ENCODE data around the gene FAM167B. TPM values are rescaled to one million over a fixed set of nuclear protein-coding genes. Genes with fewer than 3 reads are reported as not detected.
"Not testable (repeated sequence)": the region's sequence is repeated elsewhere in the genome, so short reads cannot be mapped to it uniquely, and the experiment has no call there.

The FAM167B gene
- total RNA-seq, 1 donor from 2014 or later = 1.4 TPM

- Mint-ChIP-seq H3K27me3 (ENCODE audit: unreplicated experiment) (peaks cover 15% of the 10 kb centered on the region), H3K9me3 (ENCODE audit: unreplicated experiment) (no peaks in the 10 kb centered on the region), H3K36me3 (ENCODE audit: low read depth, unreplicated experiment) (no peaks in the 10 kb centered on the region), H3K27ac (ENCODE audit: unreplicated experiment) (no peak overlapping the region), H3K4me3 (ENCODE audit: unreplicated experiment) (no peak overlapping the region), H3K4me1 (ENCODE audit: unreplicated experiment) (peaks cover 4% of the 10 kb centered on the region)
- no peak for DNase-seq (ENCODE audit: low spot score)
- TF ChIP-seq CTCF (IDR thresholded peaks at IDR 0.05; ENCODE audit: unreplicated experiment) = no peak
Observed at GRCh38 chr1:32273391-32274208, 26.6 kb downstream of the FAM167B start.

GRCh38 chr1:32274646-32275340 is 27.8 kb downstream of the FAM167B start:
- no peak overlapping the region for H3K27ac Mint-ChIP-seq (ENCODE audit: unreplicated experiment)
- DNase-seq (ENCODE audit: low spot score) = no peak
- no peak for TF ChIP-seq CTCF (IDR thresholded peaks at IDR 0.05; ENCODE audit: unreplicated experiment)
- H3K36me3 Mint-ChIP-seq (ENCODE audit: low read depth, unreplicated experiment) = no peaks in the 10 kb centered on the region
- peaks cover 15% of the 10 kb centered on the region for H3K27me3 Mint-ChIP-seq (ENCODE audit: unreplicated experiment)
- H3K9me3 Mint-ChIP-seq (ENCODE audit: unreplicated experiment) = no peaks in the 10 kb centered on the region
- no peak overlapping the region for H3K4me3 Mint-ChIP-seq (ENCODE audit: unreplicated experiment)
- peaks cover 4% of the 10 kb centered on the region for H3K4me1 Mint-ChIP-seq (ENCODE audit: unreplicated experiment)

GRCh38 chr1:32275424-32275823 is 28.4 kb downstream of the FAM167B start:
- Mint-ChIP-seq H3K4me3 (ENCODE audit: unreplicated experiment) (no peak overlapping the region), H3K36me3 (ENCODE audit: low read depth, unreplicated experiment) (no peaks in the 10 kb centered on the region), H3K4me1 (ENCODE audit: unreplicated experiment) (peaks cover 4% of the 10 kb centered on the region), H3K27me3 (ENCODE audit: unreplicated experiment) (peaks cover 15% of the 10 kb centered on the region), H3K27ac (ENCODE audit: unreplicated experiment) (no peak overlapping the region), H3K9me3 (ENCODE audit: unreplicated experiment) (no peaks in the 10 kb centered on the region)
- TF ChIP-seq CTCF (IDR thresholded peaks at IDR 0.05; ENCODE audit: unreplicated experiment) = no peak
- DNase-seq (ENCODE audit: low spot score) = no peak

GRCh38 chr1:32276032-32276782 is 29.2 kb downstream of the FAM167B start:
- Mint-ChIP-seq H3K36me3 (ENCODE audit: low read depth, unreplicated experiment) (no peaks in the 10 kb centered on the region), H3K27ac (ENCODE audit: unreplicated experiment) (no peak overlapping the region), H3K4me1 (ENCODE audit: unreplicated experiment) (peaks cover 4% of the 10 kb centered on the region), H3K4me3 (ENCODE audit: unreplicated experiment) (no peak overlapping the region), H3K9me3 (ENCODE audit: unreplicated experiment) (no peaks in the 10 kb centered on the region), H3K27me3 (ENCODE audit: unreplicated experiment) (peaks cover 15% of the 10 kb centered on the region)
- no peak for TF ChIP-seq CTCF (IDR thresholded peaks at IDR 0.05; ENCODE audit: unreplicated experiment)
- no peak for DNase-seq (ENCODE audit: low spot score)

- not testable (repeated sequence) for H3K4me1 Mint-ChIP-seq (ENCODE audit: unreplicated experiment); H3K9me3 Mint-ChIP-seq (ENCODE audit: unreplicated experiment); H3K36me3 Mint-ChIP-seq (ENCODE audit: low read depth, unreplicated experiment); H3K4me3 Mint-ChIP-seq (ENCODE audit: unreplicated experiment); H3K27me3 Mint-ChIP-seq (ENCODE audit: unreplicated experiment); DNase-seq (ENCODE audit: low spot score); H3K27ac Mint-ChIP-seq (ENCODE audit: unreplicated experiment)
Observed at GRCh38 chr1:32284777-32285176, 37.8 kb downstream of the FAM167B start.

All from endothelial cell (in vitro differentiated cells).